PC-3 (cell line): Measurements from ENCODE around the gene MTF1. TPM values are rescaled to one million over a fixed set of nuclear protein-coding genes. Genes with fewer than 3 reads are reported as not detected.
A peak's percentile ranks its signal among the peaks of the same experiment; 100 is the strongest.

Experiments
- ATAC-seq: fragments of 200-7000 bp; cut with Tn5 transposase; 2 replicates; pipeline ENCODE4 v1.9.1; 2020; ENCODE audit warnings: mild to moderate bottlenecking, moderate library complexity
- BruUV-seq: library from RNA; stranded (reverse); fragments of 400-500 nt; replicated peaks from 2 replicates; lab custom pipeline; 2021; lab: Mats Ljungman, UMichigan
- CTCF ChIA-PET: fragments of 300-600 bp; sonication (Branson Sonifier 250); formaldehyde crosslinking; loops from one replicate; lab custom pipeline; 2022; ENCODE audit warnings: antibody characterized with exemption; lab: Charles Lee
- POLR2A ChIA-PET: fragments of 300-600 bp; sonication (Branson Sonifier 250); formaldehyde crosslinking; loops from one replicate; lab custom pipeline; 2022; ENCODE audit warnings: antibody characterized with exemption; ENCODE audit not compliant: unreplicated experiment; lab: Charles Lee
- DNase-seq: peaks from one replicate; pipeline ENCODE4 v3.0.0-alpha.2; 2015
- H2AFZ ChIP-seq: fragments of 300-600 bp; sonication (generic); 2 replicates; pipeline ENCODE4 v1.6.0; 2016; ENCODE audit warnings: antibody characterized with exemption, low read length
- H3F3A ChIP-seq: fragments of 300-600 bp; sonication (generic); one replicate; pipeline ENCODE4 v1.6.0; 2017; ENCODE audit warnings: antibody characterized with exemption, low read length, control low read depth, mild to moderate bottlenecking; ENCODE audit not compliant: unreplicated experiment
- H3K27ac ChIP-seq: fragments of 300-600 bp; sonication (generic); 2 replicates; pipeline ENCODE4 v1.5.1; 2016; ENCODE audit warnings: mild to moderate bottlenecking, low read length
- H3K27me3 ChIP-seq: fragments of 300-600 bp; sonication (generic); 2 replicates; pipeline ENCODE4 v1.6.1; 2016; ENCODE audit warnings: low read length, mixed read lengths
- H3K36me3 ChIP-seq: fragments of 300-600 bp; sonication (generic); 2 replicates; pipeline ENCODE4 v1.6.1; 2016; ENCODE audit warnings: low read depth, mixed run types, low read length, mixed read lengths
- H3K4me1 ChIP-seq: fragments of 300-600 bp; sonication (generic); 2 replicates; pipeline ENCODE4 v1.5.1; 2016; ENCODE audit warnings: low read length; ENCODE audit not compliant: insufficient read depth
- H3K4me2 ChIP-seq: fragments of 300-600 bp; sonication (generic); 2 replicates; pipeline ENCODE4 v1.6.0; 2016; ENCODE audit warnings: low read length
- H3K4me3 ChIP-seq: fragments of 300-600 bp; sonication (generic); 2 replicates; pipeline ENCODE4 v1.5.1; 2016; ENCODE audit warnings: mild to moderate bottlenecking, low read length, mixed read lengths
- H3K79me2 ChIP-seq: fragments of 300-600 bp; sonication (generic); 2 replicates; pipeline ENCODE4 v1.6.1; 2017; ENCODE audit warnings: low read length, mixed read lengths
- H3K9ac ChIP-seq: fragments of 300-600 bp; sonication (generic); 2 replicates; pipeline ENCODE4 v1.6.0; 2016; ENCODE audit warnings: mild to moderate bottlenecking, low read length
- H3K9me2 ChIP-seq: fragments of 300-600 bp; sonication (generic); replicated peaks from 2 replicates; pipeline ENCODE4 v1.6.1; 2016; ENCODE audit warnings: mixed run types, low read length, mixed read lengths
- H3K9me3 ChIP-seq: fragments of 300-600 bp; sonication (generic); 2 replicates; pipeline ENCODE4 v1.6.1; 2016; ENCODE audit warnings: low read length, mixed read lengths
- H4K20me1 ChIP-seq: fragments of 300-600 bp; sonication (generic); 2 replicates; pipeline ENCODE4 v1.6.1; 2016; ENCODE audit warnings: low read length, mixed read lengths
- CTCF ChIP-seq: fragments of 300-600 bp; sonication (generic); conservative IDR thresholded peaks from 2 replicates; pipeline ENCODE4 v1.5.1; 2017; ENCODE audit warnings: antibody characterized with exemption, low read depth, mild to moderate bottlenecking, low read length
- EZH2 ChIP-seq: fragments of 300-600 bp; sonication (generic); IDR thresholded peaks from one replicate; pipeline ENCODE4 v1.6.1; 2017; ENCODE audit warnings: antibody characterized with exemption, mild to moderate bottlenecking, low read length; ENCODE audit not compliant: unreplicated experiment
- EZH2phosphoT487 ChIP-seq: fragments of 300-600 bp; sonication (generic); IDR thresholded peaks from 2 replicates; pipeline ENCODE4 v1.6.1; 2018; ENCODE audit warnings: mild to moderate bottlenecking, antibody characterized with exemption, low read length, borderline replicate concordance
- intact Hi-C: fragments of 100-400 bp; cut with micrococcal nuclease; formaldehyde crosslinking; loops from 2 replicates; pipeline ENCODE4 v1.9.0; 2023
- total RNA-seq: library from RNA; depleted of rRNA; stranded (reverse); fragments of >200 nt; gene quantifications from 2 replicates; pipeline ENCODE4 v1.2.3, GENCODE V29; 2014

The MTF1 gene
- total RNA-seq, 1 experiment from 2014 or later: 5.4 TPM

- Histone ChIP-seq H4K20me1 (no peaks in the 10 kb centered on the region), H3K9me3 (no peaks in the 10 kb centered on the region), H3F3A (peaks cover 4% of the 10 kb centered on the region), H3K4me3 (no peak overlapping the region), H3K4me2 (peak overlapping the region; percentile 61), H3K9me2 (no peaks in the 10 kb centered on the region), H3K36me3 (peaks cover 1% of the 10 kb centered on the region; the same call in 1 of the 2 replicates), H3K9ac (peak overlapping the region; percentile 56), H2AFZ (no peak overlapping the region), H3K79me2 (peaks cover 26% of the 10 kb centered on the region), H3K27ac (peak overlapping the region; percentile 91), H3K27me3 (no peaks in the 10 kb centered on the region), H3K4me1 (peaks cover 51% of the 10 kb centered on the region)
- intact Hi-C loops: loop anchor here (1.0 kb wide), 1 partner anchor 52 kb away; no protein-coding TSS in a partner anchor
- CTCF ChIA-PET: interaction anchor here (0.7 to 1.4 kb wide), 2 partner anchors 9 to 13 kb away, joined by 3 to 11 read pairs; no protein-coding TSS in a partner anchor
- DNase-seq (peak; percentile 90), ATAC-seq (peak; percentile 48)
- POLR2A ChIA-PET: interaction anchor here (0.7 kb wide), 1 partner anchor 150 kb away, joined by 5 read pairs; no protein-coding TSS in a partner anchor
- TF ChIP-seq EZH2 (no peak), CTCF (no peak)
- BruUV-seq: no TSS peak
These were observed 2.9 kb upstream of the MTF1 start for GRCh38 chr1:37862330-37862729.

GRCh38 chr1:37861151-37861550 is 1.8 kb upstream of the MTF1 start:
- H3K9me2 ChIP-seq: no peaks in the 10 kb centered on the region
- no TSS peak for BruUV-seq
- H3K36me3 ChIP-seq: peaks cover 8% of the 10 kb centered on the region; the same call in 1 of the 2 replicates
- H2AFZ ChIP-seq: no peak overlapping the region
- no peak overlapping the region for H3K9ac ChIP-seq
- H3K27ac ChIP-seq: no peak overlapping the region
- ChIA-PET CTCF (no interaction called here), POLR2A (no interaction called here)
- no peaks in the 10 kb centered on the region for H3K9me3 ChIP-seq
- H3K4me3 ChIP-seq: no peak overlapping the region
- peaks cover 33% of the 10 kb centered on the region for H3K79me2 ChIP-seq
- H3F3A ChIP-seq: peaks cover 4% of the 10 kb centered on the region
- peaks cover 48% of the 10 kb centered on the region for H3K4me1 ChIP-seq
- H4K20me1 ChIP-seq: no peaks in the 10 kb centered on the region
- intact Hi-C loops: no loop called here
- DNase-seq (peak; percentile 19), ATAC-seq (no peak)
- TF ChIP-seq EZH2 (no peak), CTCF (no peak), EZH2phosphoT487 (no peak)
- H3K27me3 ChIP-seq: no peaks in the 10 kb centered on the region
- H3K4me2 ChIP-seq: no peak overlapping the region

- Histone ChIP-seq H3K9ac (peak overlapping the region; percentile 99), H3K9me3 (no peaks in the 10 kb centered on the region), H3K4me3 (peak overlapping the region; percentile 92), H3F3A (peaks cover 4% of the 10 kb centered on the region), H3K4me1 (peaks cover 39% of the 10 kb centered on the region), H3K9me2 (no peaks in the 10 kb centered on the region), H3K27me3 (no peaks in the 10 kb centered on the region), H2AFZ (peak overlapping the region; percentile 92), H4K20me1 (no peaks in the 10 kb centered on the region), H3K4me2 (peak overlapping the region; percentile 95), H3K79me2 (peaks cover 36% of the 10 kb centered on the region), H3K27ac (peak overlapping the region; percentile 90), H3K36me3 (peaks cover 8% of the 10 kb centered on the region; the same call in 1 of the 2 replicates)
- DNase-seq: no peak
- POLR2A ChIA-PET: no interaction called here
- no TSS peak for BruUV-seq
- no peak for ATAC-seq
- peak; percentile 11; the same call in 1 of the 2 replicates for TF ChIP-seq CTCF
- no peak for TF ChIP-seq EZH2
- intact Hi-C loops: no loop called here
- CTCF ChIA-PET: interaction anchor here (1.1 to 1.8 kb wide), 2 partner anchors 9 to 53 kb away, joined by 3 to 27 read pairs; partner anchors contain the start of genes C1orf122 and YRDC
These were observed 914 bp upstream of the MTF1 start for GRCh38 chr1:37860346-37860666.
